ENCODE results near the gene EIF3I.

- TF ChIP-seq CTCF (conservative IDR thresholded peaks at IDR 0.05; ENCODE audit: low read length) (no peak), EZH2phosphoT487 (IDR thresholded peaks at IDR 0.05; ENCODE audit: borderline replicate concordance) (no peak)
Measured at GRCh38 chr1:32242341-32242851, 20.2 kb downstream of the EIF3I start.
